ENCODE measurements around the gene USP3. TPM values are rescaled to one million over a fixed set of nuclear protein-coding genes. Genes with fewer than 3 reads are reported as not detected.

Gene USP3
- total RNA-seq, 4 donors from 2014 or later = 27.3 to 52.8 (median 32.2) TPM

GRCh38 chr15:63509955-63510940 is 5.9 kb downstream of the USP3 start:
- Histone ChIP-seq H3K36me3 (no peaks in the 10 kb centered on the region), H3K9me3 (no peaks in the 10 kb centered on the region), H3K27ac (peak overlapping the region in 3 of 4 donors; percentile 41 to 49 (median 47)), H3K4me3 (no peak overlapping the region), H3K4me1 (peaks cover 55 to 83% (median 56%) of the 10 kb centered on the region in 3 donors), H3K27me3 (no peaks in the 10 kb centered on the region)
- DNase-seq = no peak
- TF ChIP-seq, protein P1, sequence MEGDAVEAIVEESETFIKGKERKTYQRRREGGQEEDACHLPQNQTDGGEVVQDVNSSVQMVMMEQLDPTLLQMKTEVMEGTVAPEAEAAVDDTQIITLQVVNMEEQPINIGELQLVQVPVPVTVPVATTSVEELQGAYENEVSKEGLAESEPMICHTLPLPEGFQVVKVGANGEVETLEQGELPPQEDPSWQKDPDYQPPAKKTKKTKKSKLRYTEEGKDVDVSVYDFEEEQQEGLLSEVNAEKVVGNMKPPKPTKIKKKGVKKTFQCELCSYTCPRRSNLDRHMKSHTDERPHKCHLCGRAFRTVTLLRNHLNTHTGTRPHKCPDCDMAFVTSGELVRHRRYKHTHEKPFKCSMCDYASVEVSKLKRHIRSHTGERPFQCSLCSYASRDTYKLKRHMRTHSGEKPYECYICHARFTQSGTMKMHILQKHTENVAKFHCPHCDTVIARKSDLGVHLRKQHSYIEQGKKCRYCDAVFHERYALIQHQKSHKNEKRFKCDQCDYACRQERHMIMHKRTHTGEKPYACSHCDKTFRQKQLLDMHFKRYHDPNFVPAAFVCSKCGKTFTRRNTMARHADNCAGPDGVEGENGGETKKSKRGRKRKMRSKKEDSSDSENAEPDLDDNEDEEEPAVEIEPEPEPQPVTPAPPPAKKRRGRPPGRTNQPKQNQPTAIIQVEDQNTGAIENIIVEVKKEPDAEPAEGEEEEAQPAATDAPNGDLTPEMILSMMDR (IDR thresholded peaks at IDR 0.05) = no peak
- TF ChIP-seq POLR2A (IDR thresholded peaks at IDR 0.05) = no peak
- WGBS, 2 donors = 23 to 24% methylated on average over 5 of the region's 5 CpGs
- intact Hi-C loops (cut with DNase I) = loop anchor here (10.0 kb wide), 1 partner anchor 85 kb away; the partner anchor contains the start of gene FBXL22

- H3K27me3 ChIP-seq = no peaks in the 10 kb centered on the region
- H3K36me3 ChIP-seq = no peaks in the 10 kb centered on the region
- no peak overlapping the region for H3K27ac ChIP-seq
- intact Hi-C loops (cut with DNase I) = no loop called here
- no peaks in the 10 kb centered on the region for H3K9me3 ChIP-seq
- H3K4me3 ChIP-seq = no peak overlapping the region
- TF ChIP-seq, protein P1 (IDR thresholded peaks at IDR 0.05) = no peak
- TF ChIP-seq POLR2A (IDR thresholded peaks at IDR 0.05) = no peak
- H3K4me1 ChIP-seq = peaks cover 42 to 86% (median 55%) of the 10 kb centered on the region in 3 donors
- WGBS, 2 donors = 72 to 94% methylated on average over 5 of the region's 5 CpGs
- DNase-seq = no peak
Observed at GRCh38 chr15:63512148-63512547, 7.8 kb downstream of the USP3 start.

DNA sequence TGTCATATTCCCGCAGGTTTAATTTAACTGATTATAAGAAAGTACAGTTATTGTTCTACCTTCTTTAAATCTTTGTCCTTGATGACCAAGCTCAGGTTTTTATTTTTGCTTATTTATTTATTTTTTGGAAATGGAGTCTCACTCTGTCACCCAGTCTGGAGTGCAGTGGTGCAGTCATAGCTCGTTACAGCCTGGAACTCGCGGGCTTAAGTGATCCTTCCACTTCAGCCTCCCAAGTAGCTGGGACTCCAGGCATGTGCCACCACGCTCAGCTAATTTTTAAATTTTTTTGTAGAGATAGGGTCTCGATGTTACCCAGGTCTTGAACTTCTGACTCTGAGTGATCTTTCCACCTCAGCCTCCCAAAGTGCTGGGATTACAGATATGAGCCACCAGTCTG is 8.9 kb downstream of the USP3 start:
- Histone ChIP-seq H3K4me1 (peaks cover 32 to 86% (median 55%) of the 10 kb centered on the region in 3 donors), H3K4me3 (no peak overlapping the region), H3K27me3 (no peaks in the 10 kb centered on the region), H3K9me3 (no peaks in the 10 kb centered on the region), H3K27ac (no peak overlapping the region), H3K36me3 (no peaks in the 10 kb centered on the region)
- 82 to 91% methylated on average over 6 of the region's 6 CpGs for WGBS, 2 donors
- intact Hi-C loops (cut with DNase I) = no loop called here
- no peak for DNase-seq
- TF ChIP-seq, protein P1 (IDR thresholded peaks at IDR 0.05) = no peak
- TF ChIP-seq POLR2A (IDR thresholded peaks at IDR 0.05) = no peak

- intact Hi-C loops (cut with DNase I) = no loop called here
- H3K9me3 ChIP-seq = no peaks in the 10 kb centered on the region
- no peaks in the 10 kb centered on the region for H3K27me3 ChIP-seq
- no peaks in the 10 kb centered on the region for H3K36me3 ChIP-seq
- no peak for DNase-seq
- H3K4me3 ChIP-seq = no peak overlapping the region
- WGBS, 2 donors = 81 to 82% methylated on average over 3 of the region's 3 CpGs
- H3K27ac ChIP-seq = no peak overlapping the region
- H3K4me1 ChIP-seq = peaks cover 32 to 83% (median 53%) of the 10 kb centered on the region in 3 donors
- TF ChIP-seq, protein P1 (IDR thresholded peaks at IDR 0.05) = no peak
- TF ChIP-seq POLR2A (IDR thresholded peaks at IDR 0.05) = no peak
Observed at GRCh38 chr15:63513728-63514127, 9.3 kb downstream of the USP3 start.

- Histone ChIP-seq H3K4me3 (no peak overlapping the region), H3K9me3 (no peaks in the 10 kb centered on the region), H3K36me3 (no peaks in the 10 kb centered on the region), H3K27ac (peak overlapping the region in 2 of 4 donors; percentile 39 to 59), H3K27me3 (no peaks in the 10 kb centered on the region), H3K4me1 (peaks cover 27 to 83% (median 45%) of the 10 kb centered on the region in 3 donors)
- intact Hi-C loops (cut with DNase I) = no loop called here
- TF ChIP-seq POLR2A (IDR thresholded peaks at IDR 0.05) = no peak
- TF ChIP-seq, protein P1 (IDR thresholded peaks at IDR 0.05) = no peak
- no peak for DNase-seq
- WGBS, 2 donors = 8 to 11% methylated on average over 1 of the region's 1 CpG
Observed at GRCh38 chr15:63514531-63514943, 10.1 kb downstream of the USP3 start.

Data from esophagus squamous epithelium (tissue), 5 donors.